ENCODE measurements around the gene GDF7. TPM values are rescaled to one million over a fixed set of nuclear protein-coding genes. Genes with fewer than 3 reads are reported as not detected.
A peak's percentile ranks its signal among the peaks of the same experiment; 100 is the strongest.

The GDF7 gene
- total and polyA plus RNA-seq, 10 of the 15 experiments (the other 5 are each of a cell fraction or from before 2014, with no cell fraction given): 0.02 to 0.11 (median 0.04) TPM; not detected in 1

- 84% methylated on average over 7 of the region's 7 CpGs for WGBS (ENCODE audit: insufficient coverage, insufficient replicate concordance, low lambda C conversion rate, missing lambda C conversion rate)
- intact Hi-C loops (cut with micrococcal nuclease; ENCODE audit: unreplicated experiment): no loop called here
- peaks cover 0 to under 1% of the 10 kb centered on the region in 2 experiments; a peak in 1 of 4 replicates for H3K36me3 ChIP-seq (ENCODE audit: control insufficient read depth in 2 of 2, insufficient read depth in 2 of 2, low read length in 1 of 2)
- ATAC-seq (no peak), FAIRE-seq (no peak), DNase-seq (ENCODE audit: low read depth, low spot score) (no peak)
- CTCF ChIA-PET: interaction anchor here (0.8 to 5.0 kb wide), 12 partner anchors 8 to 271 kb away, joined by 4 to 44 read pairs (median 12); partner anchors contain the start of gene RHOB
- TF ChIP-seq RELA (IDR thresholded peaks at IDR 0.05; ENCODE audit: borderline replicate concordance, partially characterized antibody) (no peak), RUNX3 (IDR thresholded peaks at IDR 0.05; ENCODE audit: low read length) (no peak), ZBED1 (IDR thresholded peaks at IDR 0.05; ENCODE audit: borderline replicate concordance) (no peak), MEF2A (IDR thresholded peaks at IDR 0.05; ENCODE audit: insufficient read depth, low read depth, low read length) (no peak), SPI1 (IDR thresholded peaks at IDR 0.05; ENCODE audit: borderline replicate concordance, insufficient read depth, low read depth, low read length) (no peak), ATF7 (IDR thresholded peaks at IDR 0.05; ENCODE audit: low read depth) (no peak), IRF4 (IDR thresholded peaks at IDR 0.05; ENCODE audit: low read depth, low read length) (no peak)
- H2AFZ ChIP-seq (ENCODE audit: control insufficient read depth, low read depth, low read length): no peak overlapping the region
- RAD21 ChIA-PET (ENCODE audit: unreplicated experiment): interaction anchor here (0.6 to 3.3 kb wide), 8 partner anchors 8 to 227 kb away, joined by 3 to 21 read pairs (median 6); no protein-coding TSS in a partner anchor
- peak overlapping the region; percentile 96 for H3K4me3 ChIP-seq
- SMC1A ChIA-PET (ENCODE audit: uncharacterized antibody, unreplicated experiment): interaction anchor here (0.8 to 3.3 kb wide), 3 partner anchors 125 to 328 kb away, joined by 3 to 22 read pairs (median 12); partner anchors contain the start of gene RHOB
- peak overlapping the region; percentile 98 for H3K4me2 ChIP-seq (ENCODE audit: control insufficient read depth, insufficient read depth)
- no TSS peak for BruUV-seq (replicated peaks)
- H4K20me1 ChIP-seq (ENCODE audit: control insufficient read depth, insufficient read depth): no peaks in the 10 kb centered on the region
- H3K27me3 ChIP-seq (replicated peaks in 1 of 2; ENCODE audit: control insufficient read depth in 2 of 2, insufficient read depth in 2 of 2, low read length in 1 of 2): 0 out of 4 replicates have a peak, but pooled peaks cover 0 to 1% of the 10 kb centered on the region in 2 experiments
- no peak overlapping the region for H3K9ac ChIP-seq (ENCODE audit: control insufficient read depth, insufficient read depth, low read length)
- peaks cover 4% of the 10 kb centered on the region for H3K4me1 ChIP-seq (ENCODE audit: control insufficient read depth, insufficient read depth, low read length)
- in situ Hi-C loops (cut with MboI): loop anchor here (25.0 kb wide), 1 partner anchor 462 kb away; the partner anchor contains the start of gene TDRD15
- H3K27ac ChIP-seq (ENCODE audit: control insufficient read depth, insufficient read depth): no peak overlapping the region
- POLR2A ChIA-PET: interaction anchor here (0.6 to 1.6 kb wide), 4 partner anchors 18 to 203 kb away, joined by 3 to 6 read pairs (median 3); partner anchors contain the start of gene RHOB
- no peaks in the 10 kb centered on the region for H3K79me2 ChIP-seq (ENCODE audit: control insufficient read depth, insufficient read depth, low read length)
- no peaks in the 10 kb centered on the region for H3K9me3 ChIP-seq (replicated peaks; ENCODE audit: control insufficient read depth, insufficient read depth, low read length)
Measured at GRCh38 chr2:20649976-20650375, 17.0 kb upstream of the GDF7 start.
